ENCODE data around the gene HOXA7.

Gene HOXA7

GRCh38 chr7:27193335-27194001 lies 37.0 kb upstream of the HOXA7 start:
- DNase-seq: no peak

GRCh38 chr7:27192546-27193334 lies 36.3 kb upstream of the HOXA7 start:
- no peak for DNase-seq

GRCh38 chr7:27191833-27192545 lies 35.5 kb upstream of the HOXA7 start:
- no peak for DNase-seq

- DNase-seq: no peak
Observed at GRCh38 chr7:27191161-27191731, 34.8 kb upstream of the HOXA7 start.

- DNase-seq: no peak
Observed at GRCh38 chr7:27189997-27190748, 33.7 kb upstream of the HOXA7 start.

GRCh38 chr7:27189295-27189996 lies 33.0 kb upstream of the HOXA7 start:
- no peak for DNase-seq

GRCh38 chr7:27188386-27189294 lies 32.2 kb upstream of the HOXA7 start:
- no peak for DNase-seq

GRCh38 chr7:27187475-27188385 lies 31.3 kb upstream of the HOXA7 start:
- no peak for DNase-seq

- no peak for DNase-seq
Observed at GRCh38 chr7:27186668-27187474, 30.4 kb upstream of the HOXA7 start.

GRCh38 chr7:27185854-27186667 lies 29.6 kb upstream of the HOXA7 start:
- no peak for DNase-seq

- DNase-seq: no peak
Observed at GRCh38 chr7:27185013-27185853, 28.8 kb upstream of the HOXA7 start, which contains the start of gene HOXA11. Gene HOXA11 (minus strand): TSS chr7:27185232. CDS start chr7:27185144, 88 bp downstream.

GRCh38 chr7:27184337-27185012 lies 28.0 kb upstream of the HOXA7 start:
- no peak for DNase-seq

GRCh38 chr7:27183682-27184336 lies 27.3 kb upstream of the HOXA7 start:
- DNase-seq: no peak

- DNase-seq: no peak
Observed at GRCh38 chr7:27182861-27183681, 26.6 kb upstream of the HOXA7 start.

Measured in stimulated activated CD4-positive, alpha-beta T cell treated with anti-CD3 and anti-CD28 coated beads, Interleukin-4, amount 100 ng/mL, for 24 hours (primary cell).